B cell (primary cell): ENCODE data around the gene MCF2L. TPM values are rescaled to one million over a fixed set of nuclear protein-coding genes. Genes with fewer than 3 reads are reported as not detected.

Experiments
- ATAC-seq: fragments of 200-7000 bp; cut with Tn5 transposase; one replicate; pipeline ENCODE4 v1.10.0; 2021; ENCODE audit warnings: low read depth, mild to moderate bottlenecking, moderate number of reproducible peaks, moderate library complexity
- CTCF ChIA-PET: fragments of 350-600 bp; sonication (Branson Sonifier 250); formaldehyde crosslinking; loops from one replicate; lab custom pipeline; 2021; ENCODE audit warnings: antibody characterized with exemption, inconsistent platforms; lab: Charles Lee
- POLR2A ChIA-PET: fragments of 350-600 bp; sonication (Branson Sonifier 250); formaldehyde crosslinking; loops from one replicate; lab custom pipeline; 2021; ENCODE audit warnings: antibody characterized with exemption; lab: Charles Lee
- DNase-seq: peaks from one replicate; pipeline ENCODE4 v3.0.0; 2013
- H2AFZ ChIP-seq: 2 replicates; pipeline ENCODE4 v1.6.1; 2012; ENCODE audit warnings: mild to moderate bottlenecking, low read depth, low read length; ENCODE audit not compliant: insufficient read depth, poor library complexity, severe bottlenecking
- H3K27ac ChIP-seq, 2 donors: 1 replicate in 1 of 2; 2 replicates in 1 of 2; pipeline ENCODE4 v1.5.1; 2012 to 2013; ENCODE audit warnings: low read length in 2 of 2, mild to moderate bottlenecking in 2 of 2, moderate library complexity in 1 of 2
- H3K27me3 ChIP-seq, 4 experiments: fragments of 200-600 bp in 1 of 4; sonication (generic) in 1 of 4; replicated peaks in 1 of 4; 1 replicate in 2 of 4; 2 replicates in 2 of 4; pipeline versions ENCODE4 v1.6.1 to v1.7.0; 2013 to 2016; ENCODE audit warnings: low read length in 3 of 4, mild to moderate bottlenecking in 2 of 4, mixed read lengths in 1 of 4, moderate library complexity in 1 of 4; ENCODE audit not compliant: insufficient read depth in 4 of 4, control insufficient read depth in 3 of 4; ENCODE audit errors: control extremely low read depth in 1 of 4
- H3K36me3 ChIP-seq, 2 experiments: replicated peaks in 1 of 2; 1 replicate in 1 of 2; 2 replicates in 1 of 2; pipeline versions ENCODE4 v1.6.1 to v1.7.1; 2013; ENCODE audit warnings: low read length in 1 of 2; ENCODE audit not compliant: insufficient read depth in 2 of 2, control insufficient read depth in 1 of 2; ENCODE audit errors: control extremely low read depth in 1 of 2, extremely low read depth in 1 of 2
- H3K4me1 ChIP-seq, 2 donors: fragments of 200-600 bp in 1 of 2; sonication (generic) in 1 of 2; 1 replicate in 1 of 2; 2 replicates in 1 of 2; pipeline versions ENCODE4 v1.5.1 to v1.6.1; 2013 to 2017; ENCODE audit warnings: low read length in 2 of 2; ENCODE audit not compliant: control insufficient read depth in 2 of 2, insufficient read depth in 2 of 2
- H3K4me2 ChIP-seq: replicated peaks from 2 replicates; pipeline ENCODE3; 2012; ENCODE audit warnings: mild to moderate bottlenecking, low read depth, low read length; ENCODE audit not compliant: poor library complexity, severe bottlenecking
- H3K4me3 ChIP-seq, 5 experiments: fragments of 200-600 bp in 1 of 5; sonication (generic) in 1 of 5; 1 replicate in 3 of 5; 2 replicates in 2 of 5; pipeline versions ENCODE4 v1.5.1 to v1.7.0; 2011 to 2016; ENCODE audit warnings: low read length in 4 of 5, mild to moderate bottlenecking in 4 of 5, low read depth in 2 of 5, control low read depth in 1 of 5, moderate library complexity in 1 of 5; ENCODE audit not compliant: insufficient read depth in 1 of 5; ENCODE audit errors: control extremely low read depth in 1 of 5, extremely low read depth in 1 of 5
- H3K79me2 ChIP-seq: fragments of 200-600 bp; sonication (generic); one replicate; pipeline ENCODE4 v1.6.0; 2016; ENCODE audit warnings: low read length; ENCODE audit not compliant: control insufficient read depth, insufficient read depth
- H3K9ac ChIP-seq: fragments of 200-600 bp; sonication (generic); 2 replicates; pipeline ENCODE4 v1.6.1; 2017; ENCODE audit warnings: mild to moderate bottlenecking, low read length, moderate library complexity
- H3K9me3 ChIP-seq, 3 donors: one replicate each; pipeline versions ENCODE4 v1.6.1 to v1.7.1; 2013; ENCODE audit warnings: low read length in 2 of 3; ENCODE audit not compliant: control insufficient read depth in 2 of 3, insufficient read depth in 1 of 3; ENCODE audit errors: control extremely low read depth in 1 of 3
- H4K20me1 ChIP-seq: 2 replicates; pipeline ENCODE4 v1.6.0; 2012; ENCODE audit warnings: mild to moderate bottlenecking, low read length; ENCODE audit not compliant: insufficient read depth, control insufficient read depth, poor library complexity, severe bottlenecking
- H3K27ac Mint-ChIP-seq: one replicate; pipeline ENCODE4 v1.8.0; 2021; ENCODE audit warnings: mixed read lengths
- H3K27me3 Mint-ChIP-seq: one replicate; pipeline ENCODE4 v1.8.0; 2021; ENCODE audit warnings: mixed read lengths
- H3K4me1 Mint-ChIP-seq: one replicate; pipeline ENCODE4 v1.8.0; 2021; ENCODE audit warnings: mixed read lengths
- H3K4me3 Mint-ChIP-seq: one replicate; pipeline ENCODE4 v1.8.0; 2021; ENCODE audit warnings: mixed read lengths
- H3K9me3 Mint-ChIP-seq: one replicate; pipeline ENCODE4 v1.8.0; 2022; ENCODE audit warnings: mixed read lengths; ENCODE audit not compliant: insufficient read depth
- EZH2 ChIP-seq: IDR thresholded peaks from 2 replicates; pipeline ENCODE4 v1.6.1; 2012; ENCODE audit warnings: borderline replicate concordance, low read depth, mild to moderate bottlenecking, moderate library complexity, low read length; ENCODE audit not compliant: insufficient read depth, poor library complexity, severe bottlenecking
- WGBS: methylation state at CpG from one replicate; pipeline ENCODE4 v1.1.5; 2013; ENCODE audit warnings: missing lambda C conversion rate; ENCODE audit not compliant: insufficient coverage; 5-methylcytosine and 5-hydroxymethylcytosine counted together
- intact Hi-C: fragments of 100-400 bp; cut with micrococcal nuclease; formaldehyde crosslinking; loops from one replicate; pipeline ENCODE4 v1.10.0; 2022
- polyA plus RNA-seq: library from polyadenylated mRNA; depleted of rRNA; stranded (reverse); fragments of >200 nt; gene quantifications from 2 replicates; pipeline ENCODE4 v1.2.3, GENCODE V29; 2012
- total RNA-seq, 2 donors: library from RNA; stranded (reverse); fragments of 120-200 nt in 1 of 2; gene quantifications; 1 replicate in 1 of 2; 2 replicates in 1 of 2; pipeline versions ENCODE4 v1.2.3 to v1.2.4, GENCODE V29; 2013 to 2022
- TF ChIP-seq, protein P1 (sequence below): fragments of 200-600 bp; IDR thresholded peaks from one replicate; pipeline ENCODE4 v1.8.0; 2022; ENCODE audit warnings: antibody characterized with exemption, mild to moderate bottlenecking

The MCF2L gene
- total and polyA plus RNA-seq, 2 donors (not counting 1 experiment from before 2014, with no cell fraction given) = 3.7 to 8.2 TPM

DNA sequence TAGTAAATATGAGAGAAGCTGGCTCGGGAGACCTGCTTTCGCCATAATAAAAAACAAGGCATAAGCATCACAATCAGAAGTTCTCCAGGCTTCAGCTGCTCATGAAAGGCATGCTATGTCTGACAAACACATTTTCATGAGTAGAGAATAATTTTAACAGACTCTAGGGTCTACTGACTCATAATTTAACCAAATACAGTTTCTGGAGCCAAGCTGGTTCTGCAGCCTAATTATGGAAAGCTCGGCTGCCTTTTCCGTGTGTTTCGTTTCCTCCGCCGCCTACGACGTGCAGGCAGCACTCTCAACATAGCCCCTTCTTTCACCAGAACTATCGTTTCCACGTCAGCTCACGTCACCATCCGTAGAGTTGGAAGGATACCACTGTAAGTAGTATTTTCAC is 5.7 kb downstream of the MCF2L start:
- ATAC-seq (no peak), DNase-seq (no peak)
- Mint-ChIP-seq H3K9me3 (no peaks in the 10 kb centered on the region), H3K27me3 (peaks cover 21% of the 10 kb centered on the region), H3K4me1 (peaks cover 6% of the 10 kb centered on the region), H3K4me3 (no peak overlapping the region), H3K27ac (no peak overlapping the region)
- 82% methylated on average over 7 of the region's 13 CpGs for WGBS
- POLR2A ChIA-PET = no interaction called here
- H3K27me3 ChIP-seq = peaks cover 0 to 14% (median 2%) of the 10 kb centered on the region in 4 experiments
- no peak for TF ChIP-seq EZH2
- TF ChIP-seq, protein P1, sequence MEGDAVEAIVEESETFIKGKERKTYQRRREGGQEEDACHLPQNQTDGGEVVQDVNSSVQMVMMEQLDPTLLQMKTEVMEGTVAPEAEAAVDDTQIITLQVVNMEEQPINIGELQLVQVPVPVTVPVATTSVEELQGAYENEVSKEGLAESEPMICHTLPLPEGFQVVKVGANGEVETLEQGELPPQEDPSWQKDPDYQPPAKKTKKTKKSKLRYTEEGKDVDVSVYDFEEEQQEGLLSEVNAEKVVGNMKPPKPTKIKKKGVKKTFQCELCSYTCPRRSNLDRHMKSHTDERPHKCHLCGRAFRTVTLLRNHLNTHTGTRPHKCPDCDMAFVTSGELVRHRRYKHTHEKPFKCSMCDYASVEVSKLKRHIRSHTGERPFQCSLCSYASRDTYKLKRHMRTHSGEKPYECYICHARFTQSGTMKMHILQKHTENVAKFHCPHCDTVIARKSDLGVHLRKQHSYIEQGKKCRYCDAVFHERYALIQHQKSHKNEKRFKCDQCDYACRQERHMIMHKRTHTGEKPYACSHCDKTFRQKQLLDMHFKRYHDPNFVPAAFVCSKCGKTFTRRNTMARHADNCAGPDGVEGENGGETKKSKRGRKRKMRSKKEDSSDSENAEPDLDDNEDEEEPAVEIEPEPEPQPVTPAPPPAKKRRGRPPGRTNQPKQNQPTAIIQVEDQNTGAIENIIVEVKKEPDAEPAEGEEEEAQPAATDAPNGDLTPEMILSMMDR = no peak
- H3K9me3 ChIP-seq = peaks cover 0 to 11% (median 0%) of the 10 kb centered on the region in 3 donors
- no peak overlapping the region for H3K4me2 ChIP-seq
- no peaks in the 10 kb centered on the region for H4K20me1 ChIP-seq
- no peak overlapping the region for H3K27ac ChIP-seq
- no peak overlapping the region for H3K4me3 ChIP-seq
- no peaks in the 10 kb centered on the region for H3K36me3 ChIP-seq
- intact Hi-C loops = no loop called here
- H2AFZ ChIP-seq = no peak overlapping the region
- peaks cover 2% of the 10 kb centered on the region in 2 donors for H3K4me1 ChIP-seq
- CTCF ChIA-PET = no interaction called here
- H3K9ac ChIP-seq = no peak overlapping the region
- no peaks in the 10 kb centered on the region for H3K79me2 ChIP-seq

DNA sequence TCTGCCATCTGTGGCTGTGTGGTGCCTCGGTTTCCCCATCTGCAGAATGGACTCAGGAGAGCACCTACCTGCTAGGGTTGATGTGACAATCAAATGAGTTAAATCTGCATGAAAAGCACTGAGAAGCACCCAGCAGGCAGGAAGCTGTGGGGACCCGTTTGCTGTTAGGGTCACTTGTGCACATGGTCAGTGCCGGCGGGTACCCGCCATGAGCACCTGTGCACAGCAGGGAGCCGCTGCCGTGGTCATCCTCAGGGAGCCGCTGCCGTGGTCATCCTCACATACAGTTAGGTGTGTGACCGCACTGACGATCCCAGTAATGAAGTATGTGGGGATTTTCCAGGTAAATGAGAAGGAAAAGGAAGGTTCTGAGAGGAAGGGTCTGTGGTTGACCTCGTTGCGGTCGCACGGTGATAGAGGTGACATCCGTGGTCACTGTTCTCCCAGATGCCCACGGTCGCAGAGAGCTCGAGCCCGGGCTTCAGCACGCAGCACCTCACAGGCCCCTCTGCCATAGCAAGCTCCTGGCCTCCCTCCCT is 6.5 kb downstream of the MCF2L start:
- WGBS = 95% methylated on average over 14 of the region's 21 CpGs
- no peak overlapping the region for H3K27ac Mint-ChIP-seq
- intact Hi-C loops = no loop called here
- Histone ChIP-seq H2AFZ (no peak overlapping the region), H3K79me2 (no peaks in the 10 kb centered on the region), H3K9ac (no peak overlapping the region), H3K4me1 (no peaks in the 10 kb centered on the region), H3K9me3 (peaks cover 0 to 11% (median 0%) of the 10 kb centered on the region in 3 donors), H3K27ac (no peak overlapping the region), H4K20me1 (no peaks in the 10 kb centered on the region), H3K27me3 (peaks cover 0 to 11% (median 2%) of the 10 kb centered on the region in 4 experiments), H3K4me2 (no peak overlapping the region), H3K36me3 (no peaks in the 10 kb centered on the region), H3K4me3 (no peak overlapping the region)
- no peaks in the 10 kb centered on the region for H3K9me3 Mint-ChIP-seq
- CTCF ChIA-PET = no interaction called here
- peaks cover 3% of the 10 kb centered on the region for H3K4me1 Mint-ChIP-seq
- no peak overlapping the region for H3K4me3 Mint-ChIP-seq
- ATAC-seq (no peak), DNase-seq (no peak)
- POLR2A ChIA-PET = no interaction called here
- peaks cover 13% of the 10 kb centered on the region for H3K27me3 Mint-ChIP-seq
- TF ChIP-seq EZH2 = no peak
- TF ChIP-seq, protein P1 = no peak
